ENCODE data around the gene RYR1.
"Not testable (repeated sequence)": the region's sequence is repeated elsewhere in the genome, so short reads cannot be mapped to it uniquely, and the experiment has no call there.

Gene RYR1

GRCh38 chr19:38544569-38545315, 111.3 kb downstream of the RYR1 start:
- DNase-seq: no peak

GRCh38 chr19:38545596-38545995, 112.1 kb downstream of the RYR1 start:
- DNase-seq: no peak

GRCh38 chr19:38547421-38547820, 113.9 kb downstream of the RYR1 start:
- no peak for DNase-seq

- DNase-seq: no peak
Measured at GRCh38 chr19:38549061-38549460, 115.6 kb downstream of the RYR1 start.

GRCh38 chr19:38549942-38550341, 116.5 kb downstream of the RYR1 start:
- no peak for DNase-seq

GRCh38 chr19:38550376-38550775, 116.9 kb downstream of the RYR1 start:
- no peak for DNase-seq

GRCh38 chr19:38551450-38551813, 117.9 kb downstream of the RYR1 start:
- no peak for DNase-seq

- not testable (repeated sequence) for DNase-seq
Measured at GRCh38 chr19:38553239-38553638, 119.7 kb downstream of the RYR1 start.

GRCh38 chr19:38554676-38555141, 121.2 kb downstream of the RYR1 start:
- DNase-seq: no peak

- DNase-seq: no peak
Measured at GRCh38 chr19:38555200-38555599, 121.7 kb downstream of the RYR1 start.

- no peak for DNase-seq
Measured at GRCh38 chr19:38556521-38557174, 123.2 kb downstream of the RYR1 start.

GRCh38 chr19:38557205-38557799, 123.8 kb downstream of the RYR1 start:
- no peak for DNase-seq

- DNase-seq: not testable (repeated sequence)
Measured at GRCh38 chr19:38558933-38559332, 125.4 kb downstream of the RYR1 start.

- no peak for DNase-seq
Measured at GRCh38 chr19:38559428-38560401, 126.2 kb downstream of the RYR1 start.

GRCh38 chr19:38561053-38561606, 127.6 kb downstream of the RYR1 start:
- DNase-seq: no peak

GRCh38 chr19:38561658-38562057, 128.2 kb downstream of the RYR1 start:
- DNase-seq: no peak

- no peak for DNase-seq
Measured at GRCh38 chr19:38562096-38562495, 128.6 kb downstream of the RYR1 start.

GRCh38 chr19:38563475-38563874, 130.0 kb downstream of the RYR1 start:
- DNase-seq: no peak

- peak; percentile 3 for DNase-seq
Measured at GRCh38 chr19:38564981-38565690, 131.6 kb downstream of the RYR1 start.

- no peak for DNase-seq
Measured at GRCh38 chr19:38565691-38566105, 132.2 kb downstream of the RYR1 start.

GRCh38 chr19:38569368-38569983, 136.0 kb downstream of the RYR1 start:
- DNase-seq: no peak

All from NCI-H1105 treated with DMSO at 0.1 percent for 48 hours (cell line).